GM18498 (cell line): ENCODE results near the gene NUDCD3.

Experiments used
- ATAC-seq: cut with Tn5 transposase; IDR thresholded peaks from one replicate; pipeline ENCODE4 v1.9.1; 2021; ENCODE audit warnings: mild to moderate bottlenecking, moderate library complexity; ENCODE audit not compliant: unreplicated experiment

Gene NUDCD3

DNA sequence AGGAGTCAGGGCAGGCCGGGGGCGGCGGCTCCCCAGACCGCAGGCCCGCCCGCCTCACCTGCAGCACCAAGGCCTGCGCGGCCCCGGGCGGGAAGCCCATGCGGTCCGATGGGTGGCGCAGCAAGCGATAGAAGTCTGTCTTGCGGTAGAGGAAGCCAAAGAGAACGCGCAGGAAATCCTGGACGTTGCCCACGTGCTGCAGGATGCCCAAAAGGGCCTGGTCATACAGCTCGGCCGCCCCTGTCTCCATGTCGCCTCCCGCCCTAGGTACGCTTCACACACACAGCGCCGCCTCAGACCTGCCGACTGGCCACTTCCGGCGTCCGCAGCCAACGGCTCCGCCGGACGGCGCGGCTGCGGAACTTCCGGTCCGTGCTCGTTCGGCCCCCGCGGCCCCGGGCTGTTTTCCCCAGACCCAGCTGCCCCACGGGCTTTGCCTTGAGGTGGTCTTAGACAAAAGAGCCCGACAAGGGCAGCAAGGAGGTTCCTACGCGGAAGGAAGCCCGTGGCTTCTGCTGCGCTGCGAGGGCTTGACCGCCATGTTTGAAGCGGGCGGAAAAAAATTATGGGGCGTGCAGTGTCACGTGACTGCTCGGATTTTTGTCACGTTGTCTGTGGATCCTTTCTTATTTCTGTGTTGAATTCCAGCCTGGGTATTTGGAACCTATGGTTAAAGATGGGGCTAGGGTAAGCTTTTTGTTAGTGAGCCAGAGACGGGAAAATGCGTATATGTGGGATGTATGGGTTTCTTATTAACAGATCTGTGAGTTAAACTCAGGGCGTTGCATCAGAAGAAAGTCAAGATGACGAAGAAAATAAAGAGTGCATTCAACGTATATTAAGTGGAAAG is at the start of gene NUDCD3:
TSS of gene NUDCD3 (minus strand) at position 308 of the 850 bp plus-strand sequence. CDS start at position 250, 58 bp downstream.
- peak; percentile 94 for ATAC-seq

DNA sequence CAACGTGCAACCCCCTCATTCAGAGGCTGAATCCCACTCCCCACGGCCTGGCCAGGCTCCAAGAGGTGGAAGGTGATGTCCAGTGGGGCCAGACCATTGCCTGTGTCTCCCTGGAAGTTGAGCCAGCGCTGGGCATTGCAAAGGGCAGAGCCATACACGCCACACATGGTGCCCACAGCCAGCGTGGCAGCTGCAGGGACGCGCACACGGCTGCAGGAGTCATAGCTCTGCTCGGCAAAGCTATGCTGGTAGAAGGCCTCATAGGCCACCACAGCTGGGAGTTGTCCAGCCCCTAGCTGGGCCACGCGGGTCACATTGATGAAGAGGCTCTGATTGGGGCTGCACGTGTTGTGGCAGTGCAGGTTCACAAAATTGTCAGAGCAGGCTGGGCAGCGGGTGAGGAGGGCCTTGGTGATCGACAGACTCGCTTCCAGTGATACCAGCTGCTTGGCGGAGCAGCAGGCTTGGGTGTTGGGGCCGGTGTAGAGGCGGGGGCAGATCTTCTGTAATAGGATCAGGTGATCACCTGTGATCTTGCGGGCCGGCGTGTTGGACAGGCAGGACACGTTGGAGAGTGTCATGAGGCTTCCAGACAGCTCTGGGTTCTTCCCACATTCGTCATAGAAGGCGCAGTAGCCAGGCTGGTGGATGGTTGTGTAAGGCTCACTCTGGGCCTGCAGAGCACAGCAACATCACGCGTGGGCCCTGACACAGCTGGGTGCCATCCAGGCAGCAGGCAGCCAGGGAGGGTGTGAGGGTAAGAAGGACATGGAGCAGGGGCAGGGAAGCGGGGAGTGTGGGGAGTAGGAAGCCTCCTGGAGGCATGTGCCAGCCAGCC is 49.4 kb upstream of the NUDCD3 start:
- ATAC-seq, result no peak

DNA sequence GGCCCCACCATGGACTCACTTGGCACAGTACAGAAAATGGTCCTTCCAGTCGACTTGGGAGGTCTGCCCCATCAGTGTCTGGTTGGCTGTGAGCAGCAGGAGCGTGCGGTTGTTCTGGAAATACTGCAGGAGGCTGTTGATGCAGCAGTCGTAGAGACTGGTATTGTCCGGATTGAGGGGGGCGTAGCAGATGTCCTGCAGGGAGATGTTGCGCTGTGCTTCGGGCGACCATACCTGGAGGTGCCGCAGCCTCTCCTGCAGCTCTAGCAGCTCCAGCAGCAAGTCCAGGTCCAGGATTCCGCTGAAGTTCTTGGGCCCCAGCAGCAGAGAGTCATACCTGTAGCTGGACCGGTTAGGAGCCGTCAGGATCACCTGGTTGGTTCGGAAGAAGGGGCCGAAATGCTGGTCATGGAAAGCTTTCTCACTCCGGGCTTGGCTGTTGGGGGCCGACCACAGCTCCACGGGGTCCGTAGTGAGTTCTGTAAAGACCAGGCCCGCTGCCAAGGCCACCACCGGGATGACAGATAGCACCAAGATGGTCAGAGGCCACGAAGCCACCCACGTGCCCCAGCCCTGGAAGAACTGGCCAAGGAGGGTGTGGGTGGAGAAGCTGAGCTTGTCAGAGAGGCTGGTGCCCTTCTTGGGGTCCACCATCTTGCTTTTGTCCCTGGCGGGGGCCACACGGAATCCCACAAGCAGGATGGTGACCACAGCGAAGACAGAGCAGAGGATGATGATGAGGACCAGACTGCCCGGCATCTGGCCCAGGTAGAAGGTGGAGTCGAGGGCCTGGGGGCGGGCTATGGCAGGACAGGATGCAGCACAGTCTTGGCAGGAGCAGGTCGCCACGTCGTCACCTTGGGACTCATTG is 48.6 kb upstream of the NUDCD3 start:
- ATAC-seq, result no peak

DNA sequence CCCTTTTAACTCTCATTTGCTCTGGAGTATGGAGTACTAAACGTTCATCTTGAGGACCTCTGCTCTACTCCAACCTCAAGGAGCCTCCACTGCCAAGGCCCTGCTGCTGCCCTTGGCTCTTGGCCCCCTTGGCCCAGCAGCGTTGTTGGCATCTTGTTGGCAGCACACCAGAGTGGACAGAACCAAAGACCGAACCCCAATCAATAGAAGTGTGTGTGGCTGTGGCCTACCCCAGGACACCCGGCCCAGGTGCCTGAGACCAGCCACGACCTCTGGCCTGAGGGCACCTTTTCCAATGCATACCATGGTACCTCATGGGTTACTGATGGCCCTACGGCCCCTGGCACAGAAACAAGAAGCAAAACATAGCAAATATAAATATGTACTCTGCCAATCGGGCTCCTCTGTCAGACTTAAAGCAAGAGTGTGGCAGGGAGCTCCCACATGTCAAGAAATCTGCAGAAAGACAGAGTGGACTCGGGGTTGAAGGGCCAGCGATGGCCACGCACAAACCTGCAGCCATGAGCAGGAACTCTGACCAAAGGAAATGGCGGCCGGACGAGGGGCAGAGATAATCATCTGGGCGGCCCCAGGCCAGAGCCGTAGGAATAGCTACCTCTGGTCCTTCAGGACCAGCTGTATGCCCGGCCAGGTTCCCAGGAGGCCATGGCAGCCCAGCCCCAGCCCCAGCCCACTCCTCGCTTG is 47.8 kb upstream of the NUDCD3 start:
- ATAC-seq, result no peak

DNA sequence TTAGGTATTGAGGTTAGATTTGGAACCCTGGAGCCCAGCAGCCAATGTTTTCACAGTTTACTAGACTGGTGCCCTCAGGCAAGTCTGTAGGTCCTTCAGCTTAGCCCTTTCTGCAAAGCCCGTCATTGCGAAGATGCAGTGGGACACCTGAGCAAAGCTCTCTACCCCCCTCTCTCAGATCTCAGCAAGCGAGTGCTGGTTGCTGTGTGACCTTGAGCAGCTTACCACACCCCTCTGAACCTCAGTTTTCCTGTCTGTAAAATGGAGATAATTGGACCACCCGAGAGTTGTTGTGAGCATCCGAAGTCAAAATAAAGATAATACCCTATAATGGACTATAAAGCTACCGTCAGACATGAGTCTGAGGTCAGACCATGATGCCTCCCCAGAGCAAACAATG is 47.0 kb upstream of the NUDCD3 start:
- ATAC-seq, result no peak

DNA sequence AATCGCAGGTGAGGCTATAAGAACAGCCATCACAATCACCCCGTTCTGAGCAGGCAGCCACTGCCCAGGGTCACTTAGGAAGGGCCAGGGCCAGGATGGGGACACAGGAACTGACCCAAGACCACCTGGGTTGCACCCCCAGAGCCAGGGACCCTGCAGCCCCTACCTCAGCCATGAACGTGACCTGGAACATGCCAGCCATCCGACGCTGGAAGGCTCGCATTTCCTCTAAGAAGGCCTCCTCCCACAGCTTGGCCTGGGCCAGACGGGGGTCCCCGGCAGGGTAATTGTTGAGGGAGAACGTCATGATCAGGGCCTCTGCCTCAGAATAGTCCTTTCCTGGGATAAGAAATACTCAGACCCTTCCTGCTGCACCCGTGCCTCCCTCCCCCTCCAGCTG is 45.6 kb upstream of the NUDCD3 start:
- no peak for ATAC-seq

DNA sequence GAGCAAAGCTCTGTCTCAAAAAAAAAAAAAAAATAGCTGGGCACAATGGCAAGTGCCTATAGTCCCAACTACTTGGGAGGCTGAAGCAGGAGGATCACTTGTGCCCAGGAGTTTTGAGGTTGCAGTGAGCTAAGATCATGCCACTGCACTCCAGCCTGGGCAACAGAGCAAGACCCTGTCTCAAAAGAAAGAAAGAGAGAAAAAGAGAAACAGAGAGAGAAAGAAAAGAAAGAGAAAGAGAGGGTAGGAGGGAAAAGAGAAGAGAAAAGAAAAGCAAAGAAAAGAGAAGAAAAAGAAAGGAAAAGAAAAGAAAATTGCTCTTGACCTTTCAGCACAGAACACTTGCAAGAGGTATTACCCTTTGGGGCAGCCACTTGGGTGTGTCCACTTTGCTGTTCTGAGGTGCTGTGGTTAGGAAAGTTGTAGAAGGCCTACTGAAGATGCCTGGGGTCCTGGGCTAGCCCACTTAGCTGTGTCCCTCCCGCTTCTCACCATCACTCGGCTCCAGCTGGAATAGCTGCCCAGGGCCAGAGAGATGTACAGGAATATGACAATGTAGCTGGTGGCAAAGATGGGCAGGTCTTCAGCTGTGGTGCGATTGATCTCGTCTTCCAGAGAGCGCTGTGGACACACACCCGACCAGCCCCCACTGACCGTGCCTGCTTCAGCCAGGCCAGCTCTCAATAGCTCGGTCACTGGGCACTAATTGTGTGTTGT is 45.0 kb upstream of the NUDCD3 start:
- no peak for ATAC-seq

DNA sequence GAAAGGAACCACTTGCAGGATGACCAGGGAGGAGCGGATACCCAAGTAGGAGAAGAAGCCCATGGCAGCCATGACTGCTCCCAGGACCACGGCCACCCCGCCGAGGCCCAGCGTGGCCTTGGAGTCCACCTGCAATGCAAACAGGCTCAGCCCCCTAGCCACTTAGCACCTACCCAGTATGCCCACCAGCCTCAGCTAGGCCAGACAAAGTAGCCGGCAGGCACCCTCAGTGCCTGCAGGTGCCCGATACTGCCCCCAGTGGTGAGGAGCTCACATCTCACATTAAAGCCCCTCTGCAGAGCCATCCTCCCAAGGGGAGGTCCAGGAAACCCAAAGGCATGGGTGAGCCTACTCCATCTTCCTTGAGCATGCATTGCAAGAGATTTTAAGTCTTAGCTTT is 44.0 kb upstream of the NUDCD3 start:
- ATAC-seq, result no peak

DNA sequence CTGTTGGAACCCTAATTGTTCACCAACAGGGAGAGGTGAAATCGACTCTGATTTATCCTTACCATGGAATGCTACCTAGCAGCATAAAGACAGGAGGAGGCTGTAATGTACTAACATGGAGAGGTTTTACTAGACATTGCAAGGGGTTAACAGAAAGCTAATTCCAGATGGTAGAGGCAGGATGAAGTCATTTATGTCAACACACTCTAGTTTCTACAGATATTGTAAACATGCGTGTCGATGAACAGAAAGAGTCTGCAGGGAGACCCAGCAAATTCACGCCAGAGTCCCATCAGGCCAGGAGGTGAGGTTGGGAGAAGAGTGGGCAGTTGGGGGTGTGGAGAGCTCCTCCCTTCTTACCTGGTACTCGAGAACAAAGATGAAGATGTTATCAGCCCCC is 43.6 kb upstream of the NUDCD3 start:
- no peak for ATAC-seq

DNA sequence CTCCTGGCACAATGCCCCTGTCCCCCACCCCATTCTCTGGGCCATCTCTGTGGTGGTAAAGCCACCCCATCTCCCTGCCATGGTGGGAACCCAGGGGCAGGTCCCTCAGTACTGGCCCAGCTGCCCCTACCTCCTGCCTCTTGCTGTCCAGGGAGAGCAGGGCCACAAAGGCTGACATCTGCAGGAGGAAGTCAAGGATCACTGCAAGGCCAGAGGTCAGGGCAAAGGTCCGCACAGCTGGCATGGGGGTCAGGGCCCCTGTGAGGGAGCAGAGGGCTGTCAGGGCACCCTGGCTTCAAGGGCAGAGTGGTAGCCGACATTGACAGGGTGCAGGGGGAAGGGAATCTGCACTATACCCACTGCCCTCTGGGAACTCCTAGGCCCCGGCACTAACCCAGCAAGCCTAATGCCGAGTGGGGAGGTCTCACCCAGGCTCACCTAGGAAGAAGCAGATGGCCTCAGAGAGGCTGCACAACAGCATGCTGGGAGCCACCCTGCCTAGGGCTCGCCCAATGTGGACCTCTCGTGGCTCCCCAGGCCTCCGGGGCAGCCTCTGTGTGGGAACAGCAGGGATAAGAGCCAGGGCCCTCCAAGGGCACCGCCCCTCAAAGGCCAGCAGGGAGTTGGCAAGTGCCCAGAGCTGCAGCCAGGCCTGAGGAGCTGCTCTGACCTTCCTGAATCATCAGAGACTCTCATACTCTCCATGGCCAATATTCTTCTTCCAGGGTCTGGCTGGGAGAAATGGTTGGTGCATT is 43.0 kb upstream of the NUDCD3 start:
- no peak for ATAC-seq

DNA sequence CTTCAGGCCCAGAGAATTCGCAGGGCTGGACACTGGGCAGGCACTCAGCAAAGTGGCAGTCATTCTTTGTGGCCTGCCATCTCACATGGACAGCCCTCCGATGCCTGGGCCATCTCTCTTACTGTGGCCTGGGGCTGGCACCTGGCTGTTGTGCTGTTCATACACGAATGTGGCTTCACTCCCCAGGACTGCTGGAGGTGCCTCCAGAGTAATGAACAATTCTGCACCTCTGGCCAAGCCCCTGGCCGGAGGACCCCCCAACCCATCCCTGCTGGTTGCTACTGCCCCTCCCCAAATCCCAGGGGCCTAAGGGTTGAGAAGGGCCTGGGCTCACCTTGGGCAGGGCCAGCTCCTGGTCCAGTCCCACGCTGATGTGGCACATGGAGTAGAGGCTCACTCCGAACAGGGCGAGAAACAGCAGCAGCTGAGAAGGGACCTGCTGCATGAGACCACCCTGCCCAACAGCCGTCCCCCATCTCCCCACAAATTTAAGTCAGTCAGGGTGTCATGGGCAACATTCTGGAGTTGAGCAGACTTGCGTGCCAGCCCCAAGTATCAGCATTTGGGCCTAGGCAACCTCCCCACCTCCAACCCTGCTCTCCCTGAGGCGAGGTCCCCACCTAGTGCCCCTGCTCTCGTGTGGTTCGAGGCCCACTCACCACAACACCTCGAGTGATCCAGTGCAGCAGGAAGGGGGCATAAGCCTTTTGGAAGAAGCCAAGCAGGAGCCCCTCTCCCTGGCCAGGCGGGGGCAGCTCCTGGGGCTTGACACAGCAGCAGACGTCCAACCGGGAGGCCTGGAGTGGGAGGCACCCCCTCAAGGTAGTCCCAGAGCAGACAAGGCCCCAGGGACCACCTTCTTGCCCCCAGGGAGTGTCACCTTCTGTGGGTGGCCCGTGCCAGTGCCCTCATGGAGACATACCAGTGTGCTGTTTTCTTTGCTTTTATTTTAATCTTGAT is 41.2 kb upstream of the NUDCD3 start:
- no peak for ATAC-seq

DNA sequence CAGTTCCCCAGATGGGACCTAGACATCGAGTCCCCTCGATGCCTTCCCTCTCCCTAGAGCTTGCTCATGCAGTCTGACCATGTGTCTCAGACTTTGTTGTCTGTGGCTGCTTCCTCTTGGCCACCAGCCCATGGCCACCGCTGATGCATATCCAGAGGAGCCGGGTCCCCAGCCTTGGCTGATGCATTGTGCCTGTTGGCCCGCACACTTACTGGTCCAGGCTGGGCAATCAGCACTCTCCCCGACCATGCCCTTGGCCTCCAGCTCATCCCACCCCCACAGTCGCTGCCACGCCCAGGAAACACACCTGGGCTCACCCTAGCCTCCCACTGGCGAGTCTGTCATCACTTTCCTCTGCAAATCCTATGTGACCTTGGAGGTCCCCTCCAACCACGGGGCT is 40.5 kb upstream of the NUDCD3 start:
- no peak for ATAC-seq

DNA sequence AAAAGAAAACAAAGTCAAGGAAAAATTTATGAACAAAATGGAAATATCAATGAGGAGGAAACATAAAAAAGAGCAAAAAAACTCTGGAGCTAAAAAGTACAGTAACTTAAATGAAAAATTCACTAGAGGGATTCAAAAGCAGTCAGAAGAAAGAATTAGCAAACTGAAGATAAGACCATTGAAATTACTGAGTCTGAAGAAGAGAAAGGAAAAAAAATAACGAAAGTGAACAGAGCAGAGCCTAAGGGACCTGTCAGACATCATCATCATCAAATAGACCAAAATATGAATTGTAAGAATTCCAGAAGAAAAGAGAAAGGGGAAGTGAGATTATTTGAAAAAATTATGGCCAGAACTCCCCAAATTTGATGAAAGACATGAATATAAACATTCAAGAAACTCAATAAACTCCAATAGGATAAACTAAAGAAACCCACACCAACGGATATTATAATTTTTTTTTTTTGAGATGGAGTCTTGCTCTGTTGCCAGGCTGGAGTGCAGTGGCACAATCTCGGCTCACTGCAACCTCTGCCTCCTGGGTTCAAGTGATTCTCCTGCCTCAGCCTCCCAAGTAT is 34.4 kb upstream of the NUDCD3 start:
- ATAC-seq, result no peak

DNA sequence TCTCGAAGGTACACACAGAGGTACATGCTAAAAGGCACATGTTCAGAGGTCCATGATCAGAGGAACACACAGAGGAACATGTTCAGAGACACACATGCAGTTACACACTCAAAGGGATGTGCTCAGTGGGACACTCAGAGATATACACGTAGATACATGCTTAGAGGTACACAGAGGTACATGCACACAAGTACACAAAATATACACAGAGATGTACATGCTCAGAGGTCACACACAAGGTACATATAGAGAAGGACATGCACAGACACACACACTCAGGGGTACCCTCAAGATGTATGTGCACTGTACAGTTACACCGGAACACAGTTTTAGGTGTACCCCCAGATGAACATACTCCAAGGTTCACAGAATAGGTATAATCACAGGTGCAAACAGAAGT is 31.9 kb upstream of the NUDCD3 start:
- ATAC-seq, result no peak

DNA sequence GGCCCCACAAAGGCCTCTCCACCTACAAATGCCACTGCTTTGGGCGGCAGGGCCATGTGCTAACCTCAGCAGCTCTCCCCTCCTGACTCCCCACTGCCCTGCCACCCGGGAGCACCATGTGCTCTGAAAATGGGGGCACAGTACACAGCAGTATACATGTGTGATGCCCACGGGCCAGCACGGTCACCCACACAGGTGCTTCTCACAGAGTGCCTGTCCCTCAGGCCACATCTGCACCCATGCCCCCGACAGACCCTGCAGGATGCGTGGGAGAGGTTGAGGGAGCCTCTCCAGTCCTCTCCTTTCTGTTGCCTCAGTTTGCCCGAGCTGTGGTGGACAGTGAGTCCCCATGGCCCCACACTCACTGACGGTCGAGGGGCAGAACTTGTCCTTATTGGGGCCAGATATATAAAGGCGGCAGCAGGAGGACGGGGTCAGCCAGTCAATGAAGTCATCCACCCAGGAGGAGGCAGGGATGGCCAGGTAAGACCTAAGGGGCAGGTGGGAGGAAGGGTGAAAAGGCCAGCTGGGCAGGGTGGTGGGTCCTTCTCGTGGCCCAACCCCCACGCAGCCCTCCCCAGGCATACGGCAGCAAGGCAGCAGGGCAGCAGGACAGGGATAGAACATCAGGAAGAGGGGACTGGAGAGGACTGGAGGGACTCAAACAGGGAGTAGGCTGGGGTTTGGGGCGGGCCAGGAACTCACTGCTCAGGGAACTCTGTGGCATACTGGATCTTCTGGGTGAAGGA is 31.1 kb upstream of the NUDCD3 start:
- ATAC-seq, result no peak

DNA sequence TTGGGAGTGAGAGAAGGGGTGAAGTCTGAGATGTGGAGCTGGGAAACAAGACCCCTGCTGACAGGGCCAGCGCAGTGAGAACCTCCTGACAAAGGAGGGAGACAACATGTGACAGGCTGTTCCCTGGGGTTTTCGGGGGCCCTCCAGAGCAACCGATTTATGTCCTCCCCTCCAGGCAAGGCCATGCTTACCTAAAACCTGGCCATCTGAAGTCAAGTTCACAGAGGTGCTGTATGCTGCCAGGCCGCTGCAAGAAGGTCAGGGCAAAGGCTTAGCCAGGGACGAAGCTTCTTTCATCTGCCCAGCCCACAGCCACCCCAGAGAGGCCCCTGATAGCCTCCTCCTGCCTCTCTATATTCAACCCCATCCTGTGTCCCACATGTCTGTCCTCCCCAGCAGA is 30.1 kb upstream of the NUDCD3 start:
- ATAC-seq, result no peak

DNA sequence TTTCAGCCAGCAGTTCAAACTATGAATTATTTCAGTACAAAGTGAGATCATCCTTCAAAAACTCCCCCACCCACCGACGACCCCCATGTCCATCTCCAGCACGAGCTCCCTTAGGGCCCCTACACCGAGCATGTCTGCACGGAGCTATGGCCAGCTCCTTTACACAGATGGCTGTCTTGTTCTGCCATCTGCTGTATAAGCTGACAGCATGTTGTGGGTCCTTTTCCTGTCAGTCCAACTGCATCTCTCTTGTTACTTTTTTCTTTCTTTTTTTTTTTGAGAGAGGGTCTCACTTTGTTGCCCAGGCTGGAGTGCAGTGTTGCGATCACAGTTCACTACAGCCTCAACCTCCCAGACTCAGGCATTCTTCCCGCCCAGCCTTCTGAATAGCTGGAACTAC is 29.1 kb upstream of the NUDCD3 start:
- ATAC-seq, result no peak
